Trophoblast cell (in vitro differentiated cells and primary cell): ENCODE measurements around the gene FOXA3.

Experiments used
- DNase-seq, 2 donors: peaks; one replicate each; pipeline ENCODE4 v3.0.0-alpha.2; 2016
- H2AFZ ChIP-seq: 2 replicates; pipeline ENCODE4 v1.6.1; 2013; ENCODE audit warnings: low read length, moderate library complexity, mild to moderate bottlenecking; ENCODE audit not compliant: insufficient read depth, poor library complexity
- H2AK5ac ChIP-seq: 2 replicates; pipeline ENCODE4 v1.6.1; 2013; ENCODE audit warnings: mild to moderate bottlenecking, low read length
- H2BK120ac ChIP-seq: 2 replicates; pipeline ENCODE4 v1.6.1; 2013; ENCODE audit warnings: low read length, mild to moderate bottlenecking, moderate library complexity; ENCODE audit not compliant: insufficient read depth, poor library complexity
- H2BK12ac ChIP-seq: 2 replicates; pipeline ENCODE4 v1.6.1; 2013; ENCODE audit warnings: mild to moderate bottlenecking, low read length, moderate library complexity
- H2BK5ac ChIP-seq: 2 replicates; pipeline ENCODE4 v1.6.1; 2013; ENCODE audit warnings: low read length, low read depth, moderate library complexity, mild to moderate bottlenecking; ENCODE audit not compliant: poor library complexity
- H3K14ac ChIP-seq: 2 replicates; pipeline ENCODE4 v1.6.1; 2013; ENCODE audit warnings: mild to moderate bottlenecking, low read length
- H3K18ac ChIP-seq: 2 replicates; pipeline ENCODE4 v1.6.1; 2013; ENCODE audit warnings: mild to moderate bottlenecking, low read length
- H3K23ac ChIP-seq: 2 replicates; pipeline ENCODE4 v1.6.1; 2013; ENCODE audit warnings: low read length
- H3K27ac ChIP-seq: 2 replicates; pipeline ENCODE4 v1.5.1; 2013; ENCODE audit warnings: low read depth, mild to moderate bottlenecking, inconsistent platforms, low read length, moderate library complexity
- H3K27me3 ChIP-seq: 2 replicates; pipeline ENCODE4 v1.6.1; 2013; ENCODE audit warnings: inconsistent platforms, mild to moderate bottlenecking, low read length, moderate library complexity; ENCODE audit not compliant: insufficient read depth
- H3K36me3 ChIP-seq, 2 experiments: 1 replicate in 1 of 2; 2 replicates in 1 of 2; pipeline ENCODE4 v1.6.1; 2013; ENCODE audit warnings: low read length in 2 of 2, mild to moderate bottlenecking in 2 of 2, moderate library complexity in 1 of 2; ENCODE audit not compliant: insufficient read depth in 2 of 2, control insufficient read depth in 1 of 2
- H3K4ac ChIP-seq: 2 replicates; pipeline ENCODE4 v1.6.1; 2013; ENCODE audit warnings: low read depth, mild to moderate bottlenecking, low read length, moderate library complexity
- H3K4me1 ChIP-seq, 2 experiments: 1 replicate in 1 of 2; 2 replicates in 1 of 2; pipeline ENCODE4 v1.6.1; 2013; ENCODE audit warnings: low read length in 2 of 2, mild to moderate bottlenecking in 2 of 2, moderate library complexity in 1 of 2; ENCODE audit not compliant: insufficient read depth in 2 of 2, control insufficient read depth in 1 of 2
- H3K4me2 ChIP-seq: 2 replicates; pipeline ENCODE4 v1.6.1; 2013; ENCODE audit warnings: inconsistent platforms, mild to moderate bottlenecking, low read length, moderate library complexity
- H3K4me3 ChIP-seq: 2 replicates; pipeline ENCODE4 v1.5.1; 2013; ENCODE audit warnings: mild to moderate bottlenecking, low read depth, low read length, inconsistent platforms
- H3K79me1 ChIP-seq: one replicate; pipeline ENCODE4 v1.6.1; 2013; ENCODE audit warnings: low read length
- H3K79me2 ChIP-seq: 2 replicates; pipeline ENCODE4 v1.6.1; 2013; ENCODE audit warnings: low read length, mild to moderate bottlenecking; ENCODE audit not compliant: control insufficient read depth, insufficient read depth, poor library complexity
- H3K9ac ChIP-seq: 2 replicates; pipeline ENCODE4 v1.6.1; 2013; ENCODE audit warnings: mild to moderate bottlenecking, low read length
- H3K9me3 ChIP-seq: 2 replicates; pipeline ENCODE4 v1.6.1; 2013; ENCODE audit warnings: low read depth, mild to moderate bottlenecking, control low read depth, inconsistent platforms, low read length; ENCODE audit not compliant: insufficient read depth
- H4K12ac ChIP-seq: 2 replicates; pipeline ENCODE4 v1.6.1; 2013; ENCODE audit warnings: low read depth, mild to moderate bottlenecking, low read length, moderate library complexity
- H4K8ac ChIP-seq: 2 replicates; pipeline ENCODE4 v1.6.1; 2013; ENCODE audit warnings: low read depth, mild to moderate bottlenecking, low read length, moderate library complexity
- H4K91ac ChIP-seq: one replicate; pipeline ENCODE4 v1.6.1; 2013; ENCODE audit warnings: low read depth, mild to moderate bottlenecking, low read length, moderate library complexity
- WGBS: extraction: QIAGEN DNeasy Blood & Tissue Kit; methylation state at CpG from one replicate; pipeline ENCODE4 v1.1.7; 2013; ENCODE audit warnings: missing lambda C conversion rate; ENCODE audit not compliant: insufficient read length, insufficient coverage; ENCODE audit errors: extremely low coverage; 5-methylcytosine and 5-hydroxymethylcytosine counted together

Gene FOXA3

DNA sequence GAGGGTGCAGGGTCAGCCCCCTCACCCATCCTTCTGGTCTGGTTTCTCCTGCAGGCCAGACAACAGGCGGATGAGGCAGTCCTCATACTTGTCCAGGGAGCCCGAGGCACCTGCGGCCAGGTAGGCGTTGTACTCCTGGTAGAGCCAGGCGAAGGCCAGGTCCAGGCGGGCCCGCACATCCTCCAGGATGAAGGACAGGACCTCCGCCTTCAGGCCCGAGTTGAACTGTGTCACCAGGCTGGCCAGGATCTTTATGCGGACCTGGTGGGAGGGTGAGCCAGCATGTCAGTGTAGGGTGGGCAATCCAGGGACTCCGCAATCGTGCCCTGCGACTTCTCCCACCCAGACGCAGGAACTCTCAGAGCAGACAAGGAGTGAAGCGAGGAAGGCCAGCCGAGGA is 35.2 kb upstream of the FOXA3 start:
- H2AK5ac ChIP-seq = no peak overlapping the region
- H2BK5ac ChIP-seq = no peak overlapping the region
- H4K91ac ChIP-seq = no peak overlapping the region
- no peak overlapping the region for H4K8ac ChIP-seq
- no peak overlapping the region for H3K14ac ChIP-seq
- H3K36me3 ChIP-seq = peaks cover 75 to 87% of the 10 kb centered on the region in 2 experiments
- no peaks in the 10 kb centered on the region for H3K4me1 ChIP-seq
- H4K12ac ChIP-seq = no peak overlapping the region
- H3K79me1 ChIP-seq = no peaks in the 10 kb centered on the region
- no peak for DNase-seq
- H3K18ac ChIP-seq = no peak overlapping the region
- H3K9ac ChIP-seq = no peak overlapping the region
- H2BK120ac ChIP-seq = no peak overlapping the region
- H2AFZ ChIP-seq = no peak overlapping the region
- H3K4ac ChIP-seq = no peak overlapping the region
- H3K9me3 ChIP-seq = peaks cover 5% of the 10 kb centered on the region
- no peaks in the 10 kb centered on the region for H3K79me2 ChIP-seq
- H3K4me3 ChIP-seq = no peak overlapping the region
- no peak overlapping the region for H3K23ac ChIP-seq
- WGBS = no CpG with 5 or more reads among the region's 16 CpGs
- no peaks in the 10 kb centered on the region for H3K27me3 ChIP-seq
- no peak overlapping the region for H3K27ac ChIP-seq
- no peak overlapping the region for H3K4me2 ChIP-seq
- no peak overlapping the region for H2BK12ac ChIP-seq

- no peak overlapping the region for H2BK120ac ChIP-seq
- no peak overlapping the region for H3K27ac ChIP-seq
- peaks cover 7% of the 10 kb centered on the region for H3K9me3 ChIP-seq
- peaks cover 57 to 68% of the 10 kb centered on the region in 2 experiments for H3K36me3 ChIP-seq
- H2BK5ac ChIP-seq = no peak overlapping the region
- H3K4ac ChIP-seq = no peak overlapping the region
- H3K27me3 ChIP-seq = no peaks in the 10 kb centered on the region
- no peak overlapping the region for H3K18ac ChIP-seq
- H3K4me2 ChIP-seq = no peak overlapping the region
- H3K79me1 ChIP-seq = no peaks in the 10 kb centered on the region
- H3K4me3 ChIP-seq = no peak overlapping the region
- no peak overlapping the region for H3K23ac ChIP-seq
- H4K12ac ChIP-seq = no peak overlapping the region
- no peak overlapping the region for H3K14ac ChIP-seq
- no peak overlapping the region for H2AK5ac ChIP-seq
- no peak overlapping the region for H2BK12ac ChIP-seq
- no peak overlapping the region for H2AFZ ChIP-seq
- no peaks in the 10 kb centered on the region for H3K4me1 ChIP-seq
- H3K79me2 ChIP-seq = no peaks in the 10 kb centered on the region
- H4K91ac ChIP-seq = no peak overlapping the region
- DNase-seq = no peak
- no peak overlapping the region for H4K8ac ChIP-seq
- WGBS = no CpG with 5 or more reads among the region's 7 CpGs
- no peak overlapping the region for H3K9ac ChIP-seq
These were observed 29.2 kb upstream of the FOXA3 start for GRCh38 chr19:45834970-45835369.

DNA sequence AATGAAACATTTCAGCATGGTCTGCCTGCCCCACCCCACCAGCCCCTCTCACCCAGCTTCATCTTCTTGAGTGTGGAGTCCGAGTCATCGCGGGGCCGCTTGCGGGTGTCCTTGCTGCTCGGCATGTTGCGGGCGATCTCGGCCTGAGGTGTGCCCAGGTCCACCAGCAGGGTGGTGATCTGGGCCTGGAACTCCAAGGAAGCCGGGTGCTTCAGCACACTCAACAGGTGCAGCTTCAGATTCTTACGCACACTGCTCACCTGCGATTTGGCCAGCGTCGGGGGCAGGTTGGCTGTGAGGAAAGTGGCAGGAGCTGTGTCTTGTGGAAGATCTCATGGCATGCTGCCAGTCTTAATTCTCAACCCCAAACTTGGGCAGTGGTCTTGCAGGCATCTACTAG is 21.9 kb upstream of the FOXA3 start:
- no CpG with 5 or more reads among the region's 14 CpGs for WGBS
- H3K36me3 ChIP-seq = peaks cover 55 to 60% of the 10 kb centered on the region in 2 experiments
- H3K4me3 ChIP-seq = no peak overlapping the region
- H4K12ac ChIP-seq = no peak overlapping the region
- no peak overlapping the region for H3K4me2 ChIP-seq
- no peak overlapping the region for H4K91ac ChIP-seq
- H2BK120ac ChIP-seq = no peak overlapping the region
- no peak overlapping the region for H3K18ac ChIP-seq
- no peak overlapping the region for H2AFZ ChIP-seq
- H3K79me1 ChIP-seq = no peaks in the 10 kb centered on the region
- H4K8ac ChIP-seq = no peak overlapping the region
- DNase-seq = no peak
- no peak overlapping the region for H3K23ac ChIP-seq
- H3K79me2 ChIP-seq = no peaks in the 10 kb centered on the region
- H3K27ac ChIP-seq = no peak overlapping the region
- no peak overlapping the region for H2AK5ac ChIP-seq
- no peaks in the 10 kb centered on the region for H3K27me3 ChIP-seq
- H3K4me1 ChIP-seq = no peaks in the 10 kb centered on the region
- no peak overlapping the region for H2BK12ac ChIP-seq
- H3K14ac ChIP-seq = no peak overlapping the region
- H3K9ac ChIP-seq = no peak overlapping the region
- H3K9me3 ChIP-seq = peaks cover 7% of the 10 kb centered on the region
- H2BK5ac ChIP-seq = no peak overlapping the region
- no peak overlapping the region for H3K4ac ChIP-seq

DNA sequence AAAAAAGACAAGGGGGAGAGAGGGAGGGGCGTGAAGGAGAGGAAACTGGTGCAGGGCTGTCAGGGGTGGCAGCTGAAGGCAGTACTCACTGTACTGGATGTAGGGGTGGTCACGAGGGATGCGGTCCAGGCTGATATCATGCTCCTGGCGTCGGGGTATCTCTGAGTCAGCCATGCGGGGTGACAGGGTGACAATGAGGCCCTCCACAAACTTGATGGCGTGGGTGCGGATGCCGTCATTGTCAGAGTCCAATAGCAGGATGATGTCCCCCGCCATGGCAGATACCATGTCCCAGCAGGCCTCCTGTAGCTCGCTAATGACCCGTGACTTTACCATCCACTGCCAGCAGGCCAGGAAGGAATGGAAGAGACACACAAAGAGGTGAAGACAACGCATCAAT is 16.5 kb upstream of the FOXA3 start:
- Histone ChIP-seq H3K4me3 (no peak overlapping the region), H4K12ac (no peak overlapping the region), H3K36me3 (peaks cover 57 to 73% of the 10 kb centered on the region in 2 experiments), H2AFZ (no peak overlapping the region), H3K4me2 (no peak overlapping the region), H3K14ac (no peak overlapping the region), H3K18ac (no peak overlapping the region), H3K79me1 (no peaks in the 10 kb centered on the region), H2BK12ac (no peak overlapping the region), H3K23ac (no peak overlapping the region), H3K9ac (no peak overlapping the region), H2BK120ac (no peak overlapping the region), H2BK5ac (no peak overlapping the region), H3K27me3 (no peaks in the 10 kb centered on the region), H2AK5ac (no peak overlapping the region), H3K4ac (no peak overlapping the region), H4K8ac (no peak overlapping the region), H3K4me1 (no peaks in the 10 kb centered on the region), H4K91ac (no peak overlapping the region), H3K9me3 (no peaks in the 10 kb centered on the region), H3K79me2 (no peaks in the 10 kb centered on the region), H3K27ac (no peak overlapping the region)
- WGBS = no CpG with 5 or more reads among the region's 13 CpGs
- no peak for DNase-seq
